GM12872 (cell line): Measurements from ENCODE around the gene EDAR.

Experiments
- CTCF ChIP-seq: IDR thresholded peaks from 3 replicates; pipeline ENCODE4 v1.5.1; 2011; ENCODE audit warnings: low read depth, mild to moderate bottlenecking, low read length, moderate library complexity; ENCODE audit not compliant: insufficient read depth

EDAR gene

GRCh38 chr2:109016376-109016775 is 27.4 kb upstream of the EDAR start:
- TF ChIP-seq CTCF = no peak

GRCh38 chr2:109014476-109014875 is 25.5 kb upstream of the EDAR start:
- TF ChIP-seq CTCF = no peak

GRCh38 chr2:109013051-109013450 is 24.0 kb upstream of the EDAR start:
- TF ChIP-seq CTCF = no peak

GRCh38 chr2:109009920-109010610 is 21.0 kb upstream of the EDAR start:
- TF ChIP-seq CTCF = no peak

GRCh38 chr2:109006971-109007370 is 18.0 kb upstream of the EDAR start:
- no peak for TF ChIP-seq CTCF

GRCh38 chr2:109005686-109006204 is 16.7 kb upstream of the EDAR start:
- no peak for TF ChIP-seq CTCF

GRCh38 chr2:109001201-109001600 is 12.2 kb upstream of the EDAR start:
- no peak for TF ChIP-seq CTCF
